HG03520 (cell line): ENCODE results near the gene GASK1A.
"Not testable (repeated sequence)": the region's sequence is repeated elsewhere in the genome, so short reads cannot be mapped to it uniquely, and the experiment has no call there.

Source experiments
- ATAC-seq: cut with Tn5 transposase; IDR thresholded peaks from one replicate; pipeline ENCODE4 v1.9.1; 2021; ENCODE audit warnings: mild to moderate bottlenecking, moderate library complexity; ENCODE audit not compliant: unreplicated experiment

The GASK1A gene

GRCh38 chr3:42979044-42979972, at the start of gene GASK1A:
TSS of gene GASK1A (plus strand) at chr3:42979311. CDS start at chr3:42979643, 332 bp downstream.
- ATAC-seq = no peak

DNA sequence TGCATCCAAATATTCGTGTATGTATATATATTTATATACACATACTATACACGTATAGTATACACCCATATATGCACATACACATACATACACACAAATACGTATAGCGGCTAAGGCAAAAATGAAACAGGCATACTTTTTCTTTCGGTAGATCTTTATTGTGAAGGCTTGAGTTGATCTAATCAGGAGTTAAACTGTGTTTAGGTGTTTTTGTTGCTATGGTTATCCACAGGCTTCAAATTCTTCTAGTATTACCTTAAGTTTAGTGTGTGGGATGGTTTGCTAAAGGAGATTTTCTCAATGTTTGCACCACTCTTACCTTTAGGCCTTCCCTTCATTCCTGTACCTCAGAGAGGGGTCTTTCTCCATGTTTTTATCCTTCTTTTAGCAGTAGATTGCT, 45.0 kb upstream of the GASK1A start:
- ATAC-seq = no peak

DNA sequence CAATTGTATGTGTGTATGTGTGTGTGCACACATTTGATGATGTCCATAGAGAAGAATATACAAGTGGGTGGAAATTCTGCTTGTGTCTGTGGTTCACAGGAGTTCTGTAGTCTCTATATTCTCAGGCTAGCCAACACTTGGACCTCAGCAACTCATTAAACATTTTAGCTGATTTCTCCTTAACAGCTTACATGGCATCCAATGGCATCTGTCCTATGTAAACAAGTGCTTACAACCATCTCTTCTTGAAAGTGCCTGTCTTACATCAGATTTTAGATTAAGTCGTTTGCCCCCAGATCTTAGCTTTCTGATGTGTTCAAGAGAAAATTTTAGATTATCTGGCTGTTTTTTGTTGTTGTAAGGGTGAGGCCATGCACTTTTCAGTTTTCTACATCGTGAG, 44.2 kb upstream of the GASK1A start:
- ATAC-seq = no peak

DNA sequence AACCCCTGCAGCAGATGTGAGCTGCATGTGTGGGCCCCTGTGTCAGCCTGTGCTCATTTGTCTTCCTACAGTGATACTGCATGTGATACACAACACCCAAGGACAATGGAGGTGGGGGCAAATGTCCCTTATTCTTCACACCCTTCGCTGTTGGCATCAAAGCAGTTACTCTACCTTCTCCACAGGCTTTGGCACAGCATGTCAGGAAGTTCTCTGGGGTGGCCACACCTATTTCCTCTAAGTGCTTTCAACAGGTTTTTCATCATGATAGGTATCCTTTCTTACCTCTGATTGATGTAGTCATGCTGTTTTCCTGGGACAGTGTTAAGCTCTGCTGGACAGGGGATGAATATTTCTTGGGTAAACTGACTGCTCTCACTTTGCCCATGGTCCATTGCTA, 43.6 kb upstream of the GASK1A start:
- no peak for ATAC-seq

DNA sequence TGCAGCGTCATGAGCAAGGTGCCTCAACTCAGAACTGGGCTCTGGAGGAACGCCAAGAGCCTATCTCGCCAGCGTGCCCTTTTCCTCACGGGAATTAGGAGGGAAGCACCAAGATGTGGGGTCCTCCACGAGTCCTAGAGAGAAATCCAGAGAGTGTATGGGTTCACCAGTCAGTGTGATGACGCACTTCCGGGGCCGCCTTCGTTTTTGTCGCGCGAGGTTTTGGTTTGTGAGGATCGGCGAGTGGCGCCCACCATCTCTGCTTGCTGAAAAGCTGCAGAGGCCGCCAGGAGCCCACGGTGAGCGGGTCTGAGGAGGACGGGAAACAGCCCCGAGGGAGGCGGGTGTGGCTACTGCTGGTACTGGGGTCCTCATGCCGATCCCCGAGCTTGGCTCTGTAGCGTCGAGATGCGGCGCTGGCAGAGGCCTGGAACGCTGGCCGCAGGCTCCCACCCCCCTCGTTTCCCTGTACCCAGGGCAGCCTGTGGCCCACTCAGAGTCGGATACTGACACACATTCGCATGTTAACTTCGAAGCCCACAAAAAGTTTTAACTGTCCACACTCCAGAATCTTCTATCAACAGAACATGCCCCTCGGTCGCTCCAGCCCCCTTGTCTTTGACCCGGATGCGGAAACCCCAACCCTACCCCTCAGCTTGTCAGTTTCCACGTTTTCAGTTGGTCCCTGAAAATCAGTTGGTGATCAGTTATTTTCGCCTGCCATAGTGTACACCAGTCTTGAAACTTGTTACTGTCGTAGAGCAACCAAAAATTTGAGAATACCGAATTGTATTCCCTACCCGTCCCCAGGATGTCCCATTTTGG, 42.7 kb upstream of the GASK1A start:
- ATAC-seq = no peak

- ATAC-seq = no peak
Measured at GRCh38 chr3:42937334-42937733, 41.8 kb upstream of the GASK1A start.

- ATAC-seq = no peak
Measured at GRCh38 chr3:42942693-42943092, 36.4 kb upstream of the GASK1A start.

DNA sequence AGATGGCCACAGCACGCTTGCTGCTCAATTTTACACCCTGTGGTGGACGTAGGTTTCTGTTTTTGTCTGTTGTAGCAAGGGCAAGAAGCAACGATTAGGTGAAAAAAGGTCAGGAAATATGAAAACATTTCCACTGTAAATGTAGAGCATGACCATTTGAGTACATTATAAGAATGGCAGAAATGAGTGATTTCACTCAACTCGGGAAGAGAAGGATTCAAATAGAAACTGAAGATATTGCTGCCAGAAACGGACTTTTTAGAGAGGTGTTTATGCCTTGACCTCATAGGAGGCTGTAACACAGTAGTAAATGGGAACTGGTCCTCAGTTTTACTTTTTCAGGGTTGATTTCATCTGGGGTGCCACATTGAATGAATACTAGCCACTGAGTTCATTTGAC, 33.1 kb upstream of the GASK1A start:
- no peak for ATAC-seq

GRCh38 chr3:42957573-42957972, 21.5 kb upstream of the GASK1A start:
- ATAC-seq = no peak

DNA sequence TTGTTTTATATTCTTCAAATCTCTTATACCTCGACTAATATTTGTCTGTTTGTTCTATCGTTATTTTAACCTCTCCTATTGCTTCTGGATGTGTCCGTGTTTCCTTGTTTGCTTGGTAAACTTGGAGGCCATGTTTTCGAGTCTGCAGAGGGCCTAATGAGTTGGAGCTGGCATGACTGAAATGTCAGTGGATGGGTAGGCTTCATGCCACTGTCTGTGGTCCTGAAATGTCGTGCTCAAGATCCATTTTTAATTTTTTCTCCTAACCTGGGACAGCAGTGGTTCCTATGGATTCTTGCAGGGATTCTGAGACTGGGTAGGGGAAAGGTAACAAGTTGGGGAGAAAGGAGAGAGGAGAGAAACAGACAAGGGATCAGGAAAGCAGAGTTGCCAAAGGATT, 18.8 kb upstream of the GASK1A start:
- no peak for ATAC-seq

- ATAC-seq = no peak
Measured at GRCh38 chr3:42960786-42961185, 18.3 kb upstream of the GASK1A start.

- ATAC-seq = no peak
Measured at GRCh38 chr3:42961633-42962032, 17.5 kb upstream of the GASK1A start.

DNA sequence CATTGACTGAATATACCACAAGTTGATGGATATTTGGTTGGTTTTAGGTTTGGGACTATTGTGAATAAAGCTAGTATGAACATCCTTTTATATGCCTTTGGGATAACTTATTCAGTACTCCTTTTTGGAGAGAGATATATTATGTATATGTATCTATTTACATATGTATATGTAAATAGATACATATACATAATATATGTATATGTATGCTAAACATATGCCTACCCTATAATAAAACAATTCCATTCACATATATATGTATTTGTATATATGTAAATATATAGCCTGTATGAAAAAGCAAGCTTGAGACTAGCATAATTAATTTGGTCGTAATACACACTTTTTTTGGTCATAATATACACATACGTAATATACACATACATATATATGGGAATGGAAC, 15.8 kb upstream of the GASK1A start:
- no peak for ATAC-seq

GRCh38 chr3:42964266-42964665, 14.8 kb upstream of the GASK1A start:
- no peak for ATAC-seq

GRCh38 chr3:42970557-42970956, 8.6 kb upstream of the GASK1A start:
- ATAC-seq = no peak

DNA sequence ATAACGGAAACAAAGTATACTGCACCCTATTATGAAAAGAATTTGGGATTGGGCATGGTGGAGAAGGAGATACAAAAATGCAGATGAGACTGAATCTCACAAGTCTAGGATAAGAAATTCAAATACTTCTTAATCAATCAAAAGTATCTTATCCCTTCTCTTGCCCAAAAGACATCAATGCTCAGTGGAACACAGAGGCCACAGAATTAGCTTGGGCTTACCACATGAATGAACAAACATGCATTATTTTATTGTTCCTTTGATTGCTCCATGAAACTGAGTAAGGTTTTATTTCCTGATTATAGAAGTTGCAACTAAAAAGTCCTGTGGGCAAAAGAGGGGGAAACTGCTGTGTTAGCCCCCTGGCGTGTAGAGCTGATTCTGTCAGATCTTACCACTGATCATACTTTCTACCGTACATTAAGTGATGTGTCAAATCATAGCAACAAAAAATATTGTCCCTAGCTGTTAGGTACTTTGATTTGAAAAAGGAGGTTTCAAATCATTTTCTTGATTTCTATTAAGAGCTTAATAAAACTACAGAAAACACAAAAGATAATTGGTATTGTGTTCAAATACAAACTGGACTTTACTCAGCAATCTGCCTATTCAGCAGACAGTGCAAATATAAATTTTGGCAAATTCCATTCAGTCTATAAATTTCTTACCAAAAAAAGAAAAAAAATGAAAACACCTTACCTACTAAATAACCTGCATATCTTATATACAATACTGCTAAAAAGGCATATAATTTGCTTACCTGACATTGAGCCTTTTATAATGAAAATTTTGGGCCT, 7.9 kb upstream of the GASK1A start:
- ATAC-seq = no peak

GRCh38 chr3:42974906-42975305, 4.2 kb upstream of the GASK1A start:
- ATAC-seq = not testable (repeated sequence)

DNA sequence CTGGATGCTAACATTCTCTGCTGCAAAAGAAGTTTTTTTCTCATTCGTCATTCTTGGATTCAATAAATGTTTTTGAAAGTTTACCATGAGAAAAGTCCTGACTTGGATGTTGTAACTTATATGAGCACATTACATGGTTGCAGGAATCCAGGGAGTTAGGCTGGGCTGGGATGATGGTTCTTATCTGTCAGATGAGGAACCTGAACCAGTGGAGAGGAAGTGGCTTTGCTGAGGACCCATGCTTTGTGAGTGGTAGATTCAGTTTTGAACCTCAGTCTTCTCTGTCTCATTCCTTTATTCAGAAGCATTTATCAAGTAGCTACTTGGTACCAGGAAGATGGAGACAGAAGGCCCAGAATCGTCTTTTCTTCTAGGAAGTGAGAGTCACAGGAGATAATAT, 3.7 kb upstream of the GASK1A start:
- ATAC-seq = no peak

- no peak for ATAC-seq
Measured at GRCh38 chr3:42975955-42976354, 3.2 kb upstream of the GASK1A start.

- no peak for ATAC-seq
Measured at GRCh38 chr3:42980209-42980608, 1.1 kb downstream of the GASK1A start.

DNA sequence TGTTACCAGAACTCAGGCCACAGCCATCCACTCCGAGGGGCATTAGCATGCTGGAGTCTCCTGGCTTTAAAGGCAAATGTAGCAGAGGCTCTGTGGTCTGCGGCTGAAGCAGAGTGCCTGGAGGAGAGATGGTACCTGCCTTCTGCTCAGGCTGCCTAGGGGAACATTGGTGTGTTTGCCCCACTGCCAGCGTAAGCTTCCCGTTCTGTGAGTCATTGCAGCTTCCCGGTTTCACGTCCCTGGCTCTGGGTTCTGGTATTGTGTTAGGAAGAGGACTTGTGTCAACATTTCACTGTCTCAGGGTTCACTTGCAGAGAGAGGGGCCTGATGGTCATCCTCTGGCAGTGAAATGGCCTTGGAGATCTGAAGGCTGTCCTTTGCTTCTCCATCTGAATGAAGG, 1.8 kb downstream of the GASK1A start:
- no peak for ATAC-seq
